Measurements from ENCODE around the gene ENDOV.
"Not testable (repeated sequence)": the region's sequence is repeated elsewhere in the genome, so short reads cannot be mapped to it uniquely, and the experiment has no call there.

Gene ENDOV

DNA sequence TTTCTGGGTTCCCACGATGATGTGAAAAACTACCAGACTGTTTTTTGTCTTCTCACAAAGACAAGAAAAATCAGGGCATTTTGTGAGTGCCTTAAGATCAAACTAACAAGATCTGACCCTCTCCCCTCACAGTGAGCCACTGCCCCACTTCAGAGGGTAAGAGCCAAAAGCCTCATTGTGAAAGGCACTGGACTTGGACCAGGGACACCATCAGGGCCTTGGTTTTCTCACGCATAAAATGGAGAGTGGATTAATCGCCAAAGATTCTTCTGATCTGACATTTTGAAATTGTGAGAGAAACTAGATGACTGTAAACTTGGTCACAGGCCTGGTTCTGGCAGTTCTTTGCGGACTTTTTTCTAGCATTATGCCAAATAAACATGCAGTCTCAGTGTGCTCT is 21.0 kb upstream of the ENDOV start:
- DNase-seq (ENCODE audit: low read depth) = no peak
- TF ChIP-seq, protein P1, sequence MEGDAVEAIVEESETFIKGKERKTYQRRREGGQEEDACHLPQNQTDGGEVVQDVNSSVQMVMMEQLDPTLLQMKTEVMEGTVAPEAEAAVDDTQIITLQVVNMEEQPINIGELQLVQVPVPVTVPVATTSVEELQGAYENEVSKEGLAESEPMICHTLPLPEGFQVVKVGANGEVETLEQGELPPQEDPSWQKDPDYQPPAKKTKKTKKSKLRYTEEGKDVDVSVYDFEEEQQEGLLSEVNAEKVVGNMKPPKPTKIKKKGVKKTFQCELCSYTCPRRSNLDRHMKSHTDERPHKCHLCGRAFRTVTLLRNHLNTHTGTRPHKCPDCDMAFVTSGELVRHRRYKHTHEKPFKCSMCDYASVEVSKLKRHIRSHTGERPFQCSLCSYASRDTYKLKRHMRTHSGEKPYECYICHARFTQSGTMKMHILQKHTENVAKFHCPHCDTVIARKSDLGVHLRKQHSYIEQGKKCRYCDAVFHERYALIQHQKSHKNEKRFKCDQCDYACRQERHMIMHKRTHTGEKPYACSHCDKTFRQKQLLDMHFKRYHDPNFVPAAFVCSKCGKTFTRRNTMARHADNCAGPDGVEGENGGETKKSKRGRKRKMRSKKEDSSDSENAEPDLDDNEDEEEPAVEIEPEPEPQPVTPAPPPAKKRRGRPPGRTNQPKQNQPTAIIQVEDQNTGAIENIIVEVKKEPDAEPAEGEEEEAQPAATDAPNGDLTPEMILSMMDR (IDR thresholded peaks at IDR 0.05; ENCODE audit: low read length, missing control alignments) = no peak
- no peak overlapping the region for H3K4me3 ChIP-seq (replicated peaks; ENCODE audit: low read depth, low read length)

DNA sequence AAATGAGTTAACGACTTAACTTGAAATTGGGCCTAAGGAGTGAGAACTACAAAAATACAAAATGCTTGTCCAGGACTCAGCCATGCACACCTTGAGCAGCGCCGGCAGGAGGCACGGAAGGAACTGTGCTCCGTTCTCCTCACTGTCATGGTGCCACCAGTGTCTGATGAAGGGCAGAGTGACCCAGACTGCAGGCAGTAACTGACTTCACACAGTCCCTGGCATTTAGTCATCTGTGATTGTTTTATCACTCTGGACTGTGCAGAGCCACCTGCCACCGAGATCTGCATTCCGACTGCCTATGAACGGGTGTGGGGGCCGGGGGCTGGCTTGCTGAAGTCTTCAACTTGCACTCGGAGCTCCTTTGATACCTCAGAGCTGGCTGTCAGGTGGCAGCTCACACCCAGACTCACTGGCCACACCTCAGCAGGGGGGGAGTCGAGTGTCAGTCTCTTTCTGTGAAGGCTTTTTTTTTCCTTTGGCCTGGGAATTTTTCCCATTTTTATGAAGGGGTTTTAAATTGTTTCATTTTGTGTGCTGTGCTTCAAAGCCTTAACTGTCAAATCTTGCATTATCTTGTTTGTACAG is 20.2 kb upstream of the ENDOV start:
- no peak for DNase-seq (ENCODE audit: low read depth)
- TF ChIP-seq, protein P1 (IDR thresholded peaks at IDR 0.05; ENCODE audit: low read length, missing control alignments) = no peak
- H3K4me3 ChIP-seq (replicated peaks; ENCODE audit: low read depth, low read length) = no peak overlapping the region

DNA sequence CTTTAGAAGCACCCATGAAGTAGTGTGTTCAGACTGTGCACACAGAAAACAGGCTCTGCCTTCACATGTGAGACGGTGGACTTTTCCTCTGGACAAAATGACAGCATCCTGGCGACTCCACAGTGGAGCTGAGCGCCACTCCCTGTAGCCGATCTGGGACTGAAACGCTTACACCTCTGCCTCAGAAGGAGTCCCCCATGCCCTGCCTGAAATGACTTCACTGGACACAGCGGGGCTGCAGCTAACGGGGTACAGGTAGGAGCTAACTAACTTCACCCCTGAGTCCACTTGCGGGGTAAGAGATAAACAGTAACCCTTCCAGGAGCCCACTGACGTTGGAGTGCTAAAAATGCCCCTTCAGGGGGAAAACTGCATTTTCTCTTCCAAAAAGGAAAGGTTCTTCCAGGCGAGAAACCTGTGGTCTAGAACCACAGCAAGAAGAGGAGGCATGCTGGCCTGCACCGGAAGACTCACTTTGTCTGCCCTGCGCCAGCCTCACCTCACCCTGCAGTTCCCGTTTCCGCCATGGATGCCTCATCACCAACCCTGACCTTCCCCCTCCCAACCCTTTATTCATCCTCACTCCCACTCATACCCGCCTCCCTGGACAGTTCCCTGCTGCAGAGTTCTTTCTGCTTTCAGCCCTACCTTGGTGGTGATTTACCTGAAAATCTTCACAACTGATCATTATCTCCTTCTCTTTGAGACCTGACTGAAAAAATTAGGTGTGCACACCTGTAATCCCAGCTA is 19.4 kb upstream of the ENDOV start:
- no peak overlapping the region for H3K4me3 ChIP-seq (replicated peaks; ENCODE audit: low read depth, low read length)
- peak; percentile 8 for DNase-seq (ENCODE audit: low read depth)
- TF ChIP-seq, protein P1 (IDR thresholded peaks at IDR 0.05; ENCODE audit: low read length, missing control alignments) = no peak

DNA sequence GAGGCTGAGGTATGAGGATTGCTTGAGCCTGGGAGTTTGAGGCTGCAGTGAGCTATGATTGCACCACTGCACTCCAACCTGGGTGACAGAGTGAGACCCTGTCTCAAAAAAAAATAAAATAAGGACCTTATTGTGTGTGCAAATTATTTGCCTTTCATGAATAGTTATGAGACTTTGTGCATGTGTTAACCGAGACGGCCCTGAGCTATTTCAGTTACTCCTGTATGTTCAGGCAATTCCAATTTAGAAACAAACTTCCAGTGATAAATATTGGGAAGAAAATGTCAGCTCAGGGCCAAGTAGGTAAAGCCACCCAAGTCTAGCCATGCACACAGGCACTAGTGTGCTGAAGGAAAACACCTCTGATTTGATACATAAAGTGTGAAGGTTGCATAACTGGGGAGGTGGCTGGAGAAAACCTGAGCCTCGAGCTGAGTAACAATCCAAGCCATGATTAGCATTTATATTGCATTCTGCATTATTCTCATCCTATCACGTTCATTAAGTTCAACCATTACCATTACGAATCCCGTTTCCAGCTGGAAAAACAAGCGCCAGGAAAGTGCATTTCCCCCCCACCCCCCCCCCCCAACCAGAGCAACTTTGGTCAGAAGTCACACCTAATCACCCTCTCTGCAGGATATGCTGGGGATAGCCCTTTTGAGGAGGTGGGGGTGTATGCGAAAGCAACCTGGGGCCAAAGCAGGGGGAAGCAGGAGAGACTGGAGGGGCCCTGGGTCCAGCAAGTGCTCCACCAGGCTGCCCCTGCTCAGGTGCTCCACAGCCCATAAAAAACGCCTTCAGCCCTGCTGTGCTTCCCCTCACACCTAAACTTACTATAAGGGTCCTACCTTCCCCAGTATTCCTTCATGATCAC is 18.6 kb upstream of the ENDOV start:
- H3K4me3 ChIP-seq (replicated peaks; ENCODE audit: low read depth, low read length) = no peak overlapping the region
- TF ChIP-seq, protein P1 (IDR thresholded peaks at IDR 0.05; ENCODE audit: low read length, missing control alignments) = no peak
- no peak for DNase-seq (ENCODE audit: low read depth)

DNA sequence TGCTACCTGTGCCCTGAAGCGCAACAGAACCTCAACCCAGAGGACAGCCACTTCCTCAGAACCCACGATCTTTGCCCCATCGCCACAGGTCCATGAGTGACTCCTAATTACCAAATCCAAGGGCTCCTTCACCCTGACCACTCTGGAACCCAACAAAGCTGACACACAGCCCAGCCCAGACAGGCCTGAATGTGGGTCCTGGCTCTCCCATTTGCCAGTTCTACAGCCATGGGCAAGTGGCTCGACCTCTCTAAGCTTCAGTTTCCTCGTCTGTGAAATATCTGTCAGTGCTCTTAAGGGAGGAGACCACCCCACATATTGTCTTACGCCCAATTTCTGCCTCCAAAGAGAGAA is 18.0 kb upstream of the ENDOV start:
- TF ChIP-seq, protein P1 (IDR thresholded peaks at IDR 0.05; ENCODE audit: low read length, missing control alignments) = no peak
- no peak overlapping the region for H3K4me3 ChIP-seq (replicated peaks; ENCODE audit: low read depth, low read length)
- DNase-seq (ENCODE audit: low read depth) = no peak

DNA sequence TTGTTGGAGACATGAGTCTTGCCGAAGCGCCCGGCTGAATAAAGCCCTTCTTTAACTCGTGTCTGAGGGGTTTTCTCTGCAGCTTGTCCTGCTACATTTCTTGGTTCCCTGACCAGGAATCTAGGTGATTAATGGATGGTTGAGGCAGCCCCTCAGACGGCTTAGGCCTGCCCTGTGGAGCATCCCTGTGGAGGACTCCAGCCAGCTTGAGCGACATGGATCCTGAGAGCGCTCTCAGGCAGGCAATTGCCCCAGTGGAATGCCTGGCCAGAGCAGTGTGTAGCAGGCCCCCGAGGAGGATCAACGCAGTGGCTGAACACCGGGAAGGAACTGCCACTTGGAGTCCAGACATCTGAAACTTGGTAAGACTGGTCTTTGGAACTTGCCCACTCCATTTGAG is 17.3 kb upstream of the ENDOV start:
- TF ChIP-seq, protein P1 (IDR thresholded peaks at IDR 0.05; ENCODE audit: low read length, missing control alignments) = no peak
- no peak for DNase-seq (ENCODE audit: low read depth)
- H3K4me3 ChIP-seq (replicated peaks; ENCODE audit: low read depth, low read length) = no peak overlapping the region

DNA sequence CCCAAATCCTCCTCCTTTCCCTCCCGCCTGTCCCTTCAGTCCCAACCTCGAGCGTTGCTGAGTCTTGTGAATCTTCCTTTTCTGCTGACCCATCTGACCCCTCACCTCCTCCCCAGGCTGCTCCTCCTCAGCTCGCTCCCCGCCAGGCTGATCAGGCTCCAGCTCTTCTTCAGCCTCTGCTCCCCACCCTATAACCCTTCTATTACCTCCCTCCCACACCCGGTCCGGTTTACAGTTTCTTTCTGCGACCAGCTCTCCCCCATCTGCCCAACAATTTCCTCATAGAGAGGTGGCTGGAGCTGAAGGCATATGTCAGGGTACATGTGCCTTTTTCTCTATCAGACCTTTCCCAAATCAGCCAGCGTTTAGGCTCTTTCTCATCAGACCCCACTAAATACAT is 13.9 kb upstream of the ENDOV start:
- not testable (repeated sequence) for DNase-seq (ENCODE audit: low read depth); H3K4me3 ChIP-seq (replicated peaks; ENCODE audit: low read depth, low read length)

DNA sequence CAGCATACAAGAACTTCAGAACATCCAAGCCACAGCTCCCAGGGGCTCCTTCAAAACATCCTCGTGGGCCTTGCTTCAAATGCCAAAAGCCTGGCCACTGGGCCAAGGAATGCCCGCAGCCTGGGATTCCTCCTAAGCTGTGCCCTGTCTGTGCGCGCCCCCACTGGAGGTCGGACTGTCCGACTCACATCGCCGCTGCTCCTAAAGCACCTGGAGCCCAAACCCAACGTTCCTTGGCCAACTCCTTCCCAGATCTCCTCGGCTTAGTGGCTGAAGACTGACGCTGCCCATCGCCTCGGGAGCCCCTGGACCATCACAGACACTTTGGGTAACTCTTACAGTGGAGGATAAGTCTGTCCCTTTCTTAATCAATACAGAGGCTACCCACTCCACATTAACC is 12.9 kb upstream of the ENDOV start:
- not testable (repeated sequence) for H3K4me3 ChIP-seq (replicated peaks; ENCODE audit: low read depth, low read length); DNase-seq (ENCODE audit: low read depth)

Measured in fibroblast of pulmonary artery (primary cell).